ENCODE results near the gene MSN. TPM values are rescaled to one million over a fixed set of nuclear protein-coding genes. Genes with fewer than 3 reads are reported as not detected.

MSN gene
- total RNA-seq, 1 experiment from 2014 or later: 119 TPM

DNA sequence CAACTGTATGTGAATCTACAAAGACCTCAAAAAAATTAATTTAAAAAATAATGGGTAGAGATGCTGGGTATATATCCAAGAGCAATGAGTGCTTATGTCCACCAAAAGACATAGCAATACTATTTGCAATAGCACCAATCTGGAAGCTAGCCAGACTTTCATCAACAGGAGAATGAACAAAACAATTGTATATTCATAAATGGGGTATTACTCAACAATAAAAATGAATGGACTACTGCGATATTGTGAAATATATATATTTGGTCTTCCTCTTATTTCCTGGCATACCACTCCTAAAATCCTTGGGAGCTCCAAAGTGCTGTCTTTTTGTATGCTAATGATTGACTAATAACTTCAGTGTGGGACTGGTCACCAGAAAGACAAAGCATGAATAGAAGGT, 77.5 kb downstream of the MSN start:
- ATAC-seq (no peak), DNase-seq (ENCODE audit: low read depth, low spot score) (no peak)
- H3K79me2 ChIP-seq (ENCODE audit: insufficient read depth, low read length): no peaks in the 10 kb centered on the region
- intact Hi-C loops (cut with micrococcal nuclease): no loop called here
- no peaks in the 10 kb centered on the region for H3K9me2 ChIP-seq (ENCODE audit: insufficient read depth)
- H3K4me2 ChIP-seq (ENCODE audit: low read length): no peak overlapping the region
- ChIA-PET RAD21 (ENCODE audit: low non-redundant PET in 1 of 2, low total read pairs in 2 of 2, uncharacterized antibody in 2 of 2, unreplicated experiment in 2 of 2) (no interaction called here), CTCF (interaction anchor here (2.4 kb wide), 1 partner anchor 241 kb away, joined by 17 read pairs; no protein-coding TSS in a partner anchor), POLR2A (no interaction called here)
- no peak overlapping the region for H2AFZ ChIP-seq (ENCODE audit: low read depth, low read length, poor library complexity, severe bottlenecking)
- H3K27me3 ChIP-seq (ENCODE audit: insufficient read depth, low read length): no peaks in the 10 kb centered on the region
- no peaks in the 10 kb centered on the region for H3K4me1 ChIP-seq (ENCODE audit: control insufficient read depth in 1 of 2, insufficient read depth in 2 of 2, low read length in 2 of 2)
- no peak overlapping the region for H3K9ac ChIP-seq (ENCODE audit: low read length)
- no peak overlapping the region for H3K4me3 ChIP-seq (replicated peaks in 1 of 2; ENCODE audit: low read depth in 1 of 2, low read length in 2 of 2)
- no peaks in the 10 kb centered on the region for H3K9me3 ChIP-seq (ENCODE audit: control insufficient read depth in 1 of 2, insufficient read depth in 1 of 2, low read depth in 1 of 2, low read length in 2 of 2)
- BruUV-seq (replicated peaks): no TSS peak
- TF ChIP-seq YY1 (IDR thresholded peaks at IDR 0.05; ENCODE audit: extremely low read depth, insufficient replicate concordance, low read depth, low read length) (no peak), EZH2phosphoT487 (IDR thresholded peaks at IDR 0.05; ENCODE audit: borderline replicate concordance) (no peak), RAD21 (IDR thresholded peaks at IDR 0.05; ENCODE audit: low read depth) (no peak)
- TF ChIP-seq, protein P1, sequence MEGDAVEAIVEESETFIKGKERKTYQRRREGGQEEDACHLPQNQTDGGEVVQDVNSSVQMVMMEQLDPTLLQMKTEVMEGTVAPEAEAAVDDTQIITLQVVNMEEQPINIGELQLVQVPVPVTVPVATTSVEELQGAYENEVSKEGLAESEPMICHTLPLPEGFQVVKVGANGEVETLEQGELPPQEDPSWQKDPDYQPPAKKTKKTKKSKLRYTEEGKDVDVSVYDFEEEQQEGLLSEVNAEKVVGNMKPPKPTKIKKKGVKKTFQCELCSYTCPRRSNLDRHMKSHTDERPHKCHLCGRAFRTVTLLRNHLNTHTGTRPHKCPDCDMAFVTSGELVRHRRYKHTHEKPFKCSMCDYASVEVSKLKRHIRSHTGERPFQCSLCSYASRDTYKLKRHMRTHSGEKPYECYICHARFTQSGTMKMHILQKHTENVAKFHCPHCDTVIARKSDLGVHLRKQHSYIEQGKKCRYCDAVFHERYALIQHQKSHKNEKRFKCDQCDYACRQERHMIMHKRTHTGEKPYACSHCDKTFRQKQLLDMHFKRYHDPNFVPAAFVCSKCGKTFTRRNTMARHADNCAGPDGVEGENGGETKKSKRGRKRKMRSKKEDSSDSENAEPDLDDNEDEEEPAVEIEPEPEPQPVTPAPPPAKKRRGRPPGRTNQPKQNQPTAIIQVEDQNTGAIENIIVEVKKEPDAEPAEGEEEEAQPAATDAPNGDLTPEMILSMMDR (IDR thresholded peaks at IDR 0.05 in 2 of 3, conservative IDR thresholded peaks at IDR 0.05 in 1 of 3; ENCODE audit: borderline replicate concordance in 1 of 3, insufficient read depth in 1 of 3, low read depth in 2 of 3, low read length in 2 of 3): no peak
- H3K27ac ChIP-seq (ENCODE audit: low read depth, low read length): no peak overlapping the region
- peaks cover 0 to 3% of the 10 kb centered on the region in 2 experiments; a peak in 1 of 4 replicates for H3K36me3 ChIP-seq (ENCODE audit: control insufficient read depth in 1 of 2, insufficient read depth in 2 of 2, low read length in 2 of 2)
- H4K20me1 ChIP-seq (ENCODE audit: insufficient read depth): no peaks in the 10 kb centered on the region

DNA sequence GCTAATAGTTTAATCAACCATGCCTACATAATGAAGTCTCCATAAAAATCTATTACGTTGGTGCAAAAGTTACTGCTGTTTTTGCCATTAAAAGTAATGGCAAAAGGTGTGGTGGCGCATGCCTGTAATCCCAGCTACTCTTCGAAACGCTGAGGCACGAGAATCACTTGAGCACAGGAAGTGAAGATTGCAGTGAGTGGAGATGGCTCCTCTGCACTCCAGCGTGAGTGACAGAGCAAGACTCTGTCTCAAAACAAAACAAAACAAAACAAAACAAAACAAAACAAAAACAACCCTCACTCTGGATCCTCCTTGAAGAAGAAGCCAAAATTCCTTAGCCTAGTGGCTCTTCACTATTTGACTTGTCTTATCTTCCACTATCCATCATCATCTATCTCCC, 78.0 kb downstream of the MSN start:
- Histone ChIP-seq H3K27me3 (ENCODE audit: insufficient read depth, low read length) (no peaks in the 10 kb centered on the region), H4K20me1 (ENCODE audit: insufficient read depth) (no peaks in the 10 kb centered on the region), H2AFZ (ENCODE audit: low read depth, low read length, poor library complexity, severe bottlenecking) (no peak overlapping the region), H3K27ac (ENCODE audit: low read depth, low read length) (no peak overlapping the region), H3K9me2 (ENCODE audit: insufficient read depth) (no peaks in the 10 kb centered on the region), H3K79me2 (ENCODE audit: insufficient read depth, low read length) (no peaks in the 10 kb centered on the region), H3K4me3 (replicated peaks in 1 of 2; ENCODE audit: low read depth in 1 of 2, low read length in 2 of 2) (no peak overlapping the region), H3K36me3 (ENCODE audit: control insufficient read depth in 1 of 2, insufficient read depth in 2 of 2, low read length in 2 of 2) (peaks cover 0 to 3% of the 10 kb centered on the region in 2 experiments; a peak in 1 of 4 replicates), H3K4me2 (ENCODE audit: low read length) (no peak overlapping the region), H3K9ac (ENCODE audit: low read length) (no peak overlapping the region), H3K9me3 (ENCODE audit: control insufficient read depth in 1 of 2, insufficient read depth in 1 of 2, low read depth in 1 of 2, low read length in 2 of 2) (no peaks in the 10 kb centered on the region), H3K4me1 (ENCODE audit: control insufficient read depth in 1 of 2, insufficient read depth in 2 of 2, low read length in 2 of 2) (no peaks in the 10 kb centered on the region)
- no TSS peak for BruUV-seq (replicated peaks)
- RAD21 ChIA-PET (ENCODE audit: low non-redundant PET in 1 of 2, low total read pairs in 2 of 2, uncharacterized antibody in 2 of 2, unreplicated experiment in 2 of 2): no interaction called here
- intact Hi-C loops (cut with micrococcal nuclease): no loop called here
- DNase-seq (ENCODE audit: low read depth, low spot score) (no peak), ATAC-seq (no peak)
- CTCF ChIA-PET: interaction anchor here (0.6 to 2.4 kb wide), 3 partner anchors 126 to 241 kb away, joined by 3 to 17 read pairs (median 4); no protein-coding TSS in a partner anchor
- POLR2A ChIA-PET: no interaction called here
- TF ChIP-seq POLR2A (IDR thresholded peaks at IDR 0.05; ENCODE audit: borderline replicate concordance, extremely low read depth, insufficient read depth, insufficient read length) (no peak), ELF1 (IDR thresholded peaks at IDR 0.05; ENCODE audit: borderline replicate concordance, low read depth) (no peak), ZNF274 (IDR thresholded peaks at IDR 0.05; ENCODE audit: low read depth, low read length) (no peak), JUND (IDR thresholded peaks at IDR 0.05) (no peak), RAD21 (IDR thresholded peaks at IDR 0.05; ENCODE audit: low read depth) (no peak), SP1 (IDR thresholded peaks at IDR 0.05; ENCODE audit: low read depth) (no peak), ZFX (IDR thresholded peaks at IDR 0.05) (no peak), POLR2AphosphoS5 (IDR thresholded peaks at IDR 0.05; ENCODE audit: low read depth, low read length) (no peak)
- TF ChIP-seq, protein P2, sequence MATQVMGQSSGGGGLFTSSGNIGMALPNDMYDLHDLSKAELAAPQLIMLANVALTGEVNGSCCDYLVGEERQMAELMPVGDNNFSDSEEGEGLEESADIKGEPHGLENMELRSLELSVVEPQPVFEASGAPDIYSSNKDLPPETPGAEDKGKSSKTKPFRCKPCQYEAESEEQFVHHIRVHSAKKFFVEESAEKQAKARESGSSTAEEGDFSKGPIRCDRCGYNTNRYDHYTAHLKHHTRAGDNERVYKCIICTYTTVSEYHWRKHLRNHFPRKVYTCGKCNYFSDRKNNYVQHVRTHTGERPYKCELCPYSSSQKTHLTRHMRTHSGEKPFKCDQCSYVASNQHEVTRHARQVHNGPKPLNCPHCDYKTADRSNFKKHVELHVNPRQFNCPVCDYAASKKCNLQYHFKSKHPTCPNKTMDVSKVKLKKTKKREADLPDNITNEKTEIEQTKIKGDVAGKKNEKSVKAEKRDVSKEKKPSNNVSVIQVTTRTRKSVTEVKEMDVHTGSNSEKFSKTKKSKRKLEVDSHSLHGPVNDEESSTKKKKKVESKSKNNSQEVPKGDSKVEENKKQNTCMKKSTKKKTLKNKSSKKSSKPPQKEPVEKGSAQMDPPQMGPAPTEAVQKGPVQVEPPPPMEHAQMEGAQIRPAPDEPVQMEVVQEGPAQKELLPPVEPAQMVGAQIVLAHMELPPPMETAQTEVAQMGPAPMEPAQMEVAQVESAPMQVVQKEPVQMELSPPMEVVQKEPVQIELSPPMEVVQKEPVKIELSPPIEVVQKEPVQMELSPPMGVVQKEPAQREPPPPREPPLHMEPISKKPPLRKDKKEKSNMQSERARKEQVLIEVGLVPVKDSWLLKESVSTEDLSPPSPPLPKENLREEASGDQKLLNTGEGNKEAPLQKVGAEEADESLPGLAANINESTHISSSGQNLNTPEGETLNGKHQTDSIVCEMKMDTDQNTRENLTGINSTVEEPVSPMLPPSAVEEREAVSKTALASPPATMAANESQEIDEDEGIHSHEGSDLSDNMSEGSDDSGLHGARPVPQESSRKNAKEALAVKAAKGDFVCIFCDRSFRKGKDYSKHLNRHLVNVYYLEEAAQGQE (IDR thresholded peaks at IDR 0.05; ENCODE audit: low read depth): no peak
- TF ChIP-seq, protein P3, sequence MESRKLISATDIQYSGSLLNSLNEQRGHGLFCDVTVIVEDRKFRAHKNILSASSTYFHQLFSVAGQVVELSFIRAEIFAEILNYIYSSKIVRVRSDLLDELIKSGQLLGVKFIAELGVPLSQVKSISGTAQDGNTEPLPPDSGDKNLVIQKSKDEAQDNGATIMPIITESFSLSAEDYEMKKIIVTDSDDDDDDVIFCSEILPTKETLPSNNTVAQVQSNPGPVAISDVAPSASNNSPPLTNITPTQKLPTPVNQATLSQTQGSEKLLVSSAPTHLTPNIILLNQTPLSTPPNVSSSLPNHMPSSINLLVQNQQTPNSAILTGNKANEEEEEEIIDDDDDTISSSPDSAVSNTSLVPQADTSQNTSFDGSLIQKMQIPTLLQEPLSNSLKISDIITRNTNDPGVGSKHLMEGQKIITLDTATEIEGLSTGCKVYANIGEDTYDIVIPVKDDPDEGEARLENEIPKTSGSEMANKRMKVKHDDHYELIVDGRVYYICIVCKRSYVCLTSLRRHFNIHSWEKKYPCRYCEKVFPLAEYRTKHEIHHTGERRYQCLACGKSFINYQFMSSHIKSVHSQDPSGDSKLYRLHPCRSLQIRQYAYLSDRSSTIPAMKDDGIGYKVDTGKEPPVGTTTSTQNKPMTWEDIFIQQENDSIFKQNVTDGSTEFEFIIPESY (IDR thresholded peaks at IDR 0.05; ENCODE audit: extremely low read depth, insufficient replicate concordance, low read length): no peak
